HCT116 (cell line): ENCODE data around the gene DLX3. TPM values are rescaled to one million over a fixed set of nuclear protein-coding genes. Genes with fewer than 3 reads are reported as not detected.

Experiments
- ATAC-seq: fragments of 200-7000 bp; cut with Tn5 transposase; 2 replicates; pipeline ENCODE4 v1.9.1; 2020; ENCODE audit warnings: mild to moderate bottlenecking, moderate library complexity
- BruUV-seq: library from RNA; stranded (reverse); fragments of 400-500 nt; replicated peaks from 2 replicates; lab custom pipeline; 2021; lab: Mats Ljungman, UMichigan
- CTCF ChIA-PET: fragments of 300-600 bp; sonication (Branson Sonifier 250); formaldehyde crosslinking; loops from one replicate; lab custom pipeline; 2021; ENCODE audit warnings: antibody characterized with exemption; lab: Charles Lee
- POLR2A ChIA-PET: fragments of 300-600, 350-600 bp; sonication (Branson Sonifier 250); formaldehyde crosslinking; loops from one replicate; lab custom pipeline; 2021; ENCODE audit warnings: antibody characterized with exemption; lab: Charles Lee
- RAD21 ChIA-PET, 2 experiments: fragments of 300-600 bp; sonication (Branson Sonifier 250); formaldehyde crosslinking; loops; one replicate each; lab custom pipeline; 2023; ENCODE audit warnings: low total read pairs in 2 of 2; ENCODE audit not compliant: uncharacterized antibody in 2 of 2, unreplicated experiment in 2 of 2, low non-redundant PET in 1 of 2; lab: Charles Lee
- DNase-seq: peaks from one replicate; pipeline ENCODE4 v3.0.0-alpha.2; 2010; ENCODE audit warnings: low read depth, low spot score
- H2AFZ ChIP-seq: fragments of 200-600 bp; shearing (Covaris generic), sonication (generic); 2 replicates; pipeline ENCODE4 v1.6.1; 2017; ENCODE audit warnings: low read depth, mixed run types, mixed read lengths, antibody characterized with exemption, low read length; ENCODE audit not compliant: poor library complexity, severe bottlenecking
- H3K27ac ChIP-seq: 2 replicates; pipeline ENCODE4 v1.5.1; 2012; ENCODE audit warnings: low read depth, low read length
- H3K27me3 ChIP-seq: fragments of 200-600 bp; sonication (generic); 2 replicates; pipeline ENCODE4 v1.6.1; 2016; ENCODE audit warnings: mixed run types, low read length, mixed read lengths; ENCODE audit not compliant: insufficient read depth
- H3K36me3 ChIP-seq, 2 experiments: fragments of 200-500 bp in 1 of 2; fragments of 200-600 bp in 1 of 2; sonication (Bioruptor generic) in 1 of 2; sonication (generic) in 1 of 2; 2 replicates each; pipeline versions ENCODE4 v1.5.1 to v1.6.1; 2014 to 2016; ENCODE audit warnings: low read length in 2 of 2, inconsistent platforms in 1 of 2, mixed read lengths in 1 of 2, mixed run types in 1 of 2; ENCODE audit not compliant: insufficient read depth in 2 of 2, control insufficient read depth in 1 of 2
- H3K4me1 ChIP-seq, 2 experiments: fragments of 200-600 bp in 1 of 2; sonication (generic) in 1 of 2; 2 replicates each; pipeline versions ENCODE4 v1.5.1 to v1.6.1; 2012 to 2017; ENCODE audit warnings: low read length in 2 of 2, inconsistent platforms in 1 of 2, mild to moderate bottlenecking in 1 of 2, mixed read lengths in 1 of 2, mixed run types in 1 of 2, moderate library complexity in 1 of 2; ENCODE audit not compliant: insufficient read depth in 2 of 2, control insufficient read depth in 1 of 2
- H3K4me2 ChIP-seq: fragments of 200-600 bp; sonication (generic); 2 replicates; pipeline ENCODE4 v1.6.1; 2017; ENCODE audit warnings: mixed run types, low read length, mixed read lengths
- H3K4me3 ChIP-seq, 2 experiments: fragments of 200-600 bp in 1 of 2; sonication (generic) in 1 of 2; replicated peaks in 1 of 2; 2 replicates each; pipeline ENCODE4 v1.5.1; 2011 to 2016; ENCODE audit warnings: low read length in 2 of 2, control low read depth in 1 of 2, low read depth in 1 of 2, mild to moderate bottlenecking in 1 of 2, mixed read lengths in 1 of 2, mixed run types in 1 of 2
- H3K79me2 ChIP-seq: fragments of 200-600 bp; sonication (generic); 2 replicates; pipeline ENCODE4 v1.6.1; 2017; ENCODE audit warnings: mild to moderate bottlenecking, mixed run types, low read length, moderate library complexity, mixed read lengths; ENCODE audit not compliant: insufficient read depth
- H3K9ac ChIP-seq: fragments of 200-600 bp; sonication (generic); 2 replicates; pipeline ENCODE4 v1.6.1; 2016; ENCODE audit warnings: low read length, mixed read lengths
- H3K9me2 ChIP-seq: fragments of 200-600 bp; sonication (generic), shearing (Covaris generic); 2 replicates; pipeline ENCODE4 v1.6.1; 2017; ENCODE audit warnings: mixed run types, mild to moderate bottlenecking, moderate library complexity; ENCODE audit not compliant: insufficient read depth
- H3K9me3 ChIP-seq, 2 experiments: fragments of 200-500 bp in 1 of 2; fragments of 200-600 bp in 1 of 2; sonication (Bioruptor generic) in 1 of 2; sonication (generic) in 1 of 2; 2 replicates each; pipeline ENCODE4 v1.6.1; 2014 to 2017; ENCODE audit warnings: low read length in 2 of 2, mixed read lengths in 2 of 2, inconsistent platforms in 1 of 2, low read depth in 1 of 2, mild to moderate bottlenecking in 1 of 2, mixed run types in 1 of 2, moderate library complexity in 1 of 2; ENCODE audit not compliant: control insufficient read depth in 1 of 2, insufficient read depth in 1 of 2
- H4K20me1 ChIP-seq: fragments of 200-600 bp; sonication (generic), shearing (Covaris generic); 2 replicates; pipeline ENCODE4 v1.6.1; 2017; ENCODE audit warnings: mixed run types, mild to moderate bottlenecking, moderate library complexity; ENCODE audit not compliant: insufficient read depth
- ATF3 ChIP-seq: IDR thresholded peaks from 2 replicates; pipeline ENCODE4 v1.6.1; 2012
- CBX3 ChIP-seq: IDR thresholded peaks from 2 replicates; pipeline ENCODE4 v1.6.1; 2012; ENCODE audit warnings: low read depth
- EZH2 ChIP-seq: fragments of 200-600 bp; sonication (generic); IDR thresholded peaks from 2 replicates; pipeline ENCODE4 v1.6.1; 2017; ENCODE audit warnings: antibody characterized with exemption, mixed run types
- TCF7L2 ChIP-seq: IDR thresholded peaks from 2 replicates; pipeline ENCODE4 v1.7.0; 2011; ENCODE audit warnings: borderline replicate concordance, inconsistent platforms; ENCODE audit not compliant: insufficient read depth, insufficient read length; ENCODE audit errors: extremely low read depth
- YY1 ChIP-seq: IDR thresholded peaks from 2 replicates; pipeline ENCODE4 v1.6.1; 2011; ENCODE audit warnings: low read length, low read depth, moderate library complexity, mild to moderate bottlenecking; ENCODE audit not compliant: insufficient replicate concordance; ENCODE audit errors: extremely low read depth
- ZBTB33 ChIP-seq: IDR thresholded peaks from 2 replicates; pipeline ENCODE4 v1.6.1; 2011; ENCODE audit warnings: mild to moderate bottlenecking, low read length, moderate library complexity; ENCODE audit not compliant: insufficient replicate concordance; ENCODE audit errors: extremely low read depth
- ZFX ChIP-seq: fragments of 450-650 bp; IDR thresholded peaks from 2 replicates; pipeline ENCODE4 v1.6.1; 2017
- intact Hi-C: fragments of 100-400 bp; cut with micrococcal nuclease; formaldehyde crosslinking; loops from 2 replicates; pipeline ENCODE4 v1.10.0; 2022
- total RNA-seq: library from RNA; stranded (reverse); gene quantifications from one replicate; pipeline ENCODE4 v1.2.1, GENCODE V29; 2021; ENCODE audit not compliant: unreplicated experiment

Gene DLX3
- total RNA-seq, 1 experiment from 2014 or later: not detected

GRCh38 chr17:50037321-50038107, 42.5 kb upstream of the DLX3 start:
- Histone ChIP-seq H3K4me1 (peaks cover 21 to 44% of the 10 kb centered on the region in 2 experiments), H3K79me2 (no peaks in the 10 kb centered on the region), H3K9me3 (no peaks in the 10 kb centered on the region), H2AFZ (no peak overlapping the region), H3K4me3 (no peak overlapping the region), H3K27me3 (no peaks in the 10 kb centered on the region), H4K20me1 (no peaks in the 10 kb centered on the region), H3K9ac (no peak overlapping the region), H3K27ac (no peak overlapping the region), H3K9me2 (no peaks in the 10 kb centered on the region), H3K4me2 (peak overlapping the region; percentile 13; the same call in 1 of the 2 replicates), H3K36me3 (no peaks in the 10 kb centered on the region)
- ATAC-seq (no peak), DNase-seq (no peak)
- RAD21 ChIA-PET: no interaction called here
- POLR2A ChIA-PET: no interaction called here
- no TSS peak for BruUV-seq
- intact Hi-C loops: no loop called here
- TF ChIP-seq ZFX (no peak), EZH2 (no peak), ZBTB33 (no peak), YY1 (no peak), TCF7L2 (no peak), ATF3 (no peak), CBX3 (no peak)
- CTCF ChIA-PET: no interaction called here
